Ishikawa (cell line): ENCODE results near the gene RETN.
A peak's percentile ranks its signal among the peaks of the same experiment; 100 is the strongest.

ENCODE experiments used
- CEBPB ChIP-seq: IDR thresholded peaks from 2 replicates; pipeline ENCODE4 v1.6.1; 2012
- CREB1 ChIP-seq: IDR thresholded peaks from 2 replicates; pipeline ENCODE4 v1.6.1; 2012; ENCODE audit warnings: low read depth
- EGR1 ChIP-seq: IDR thresholded peaks from 2 replicates; pipeline ENCODE4 v1.6.1; 2012
- EP300 ChIP-seq: IDR thresholded peaks from 2 replicates; pipeline ENCODE4 v1.6.1; 2012; ENCODE audit warnings: borderline replicate concordance
- FOXM1 ChIP-seq: IDR thresholded peaks from 2 replicates; pipeline ENCODE4 v1.6.1; 2012; ENCODE audit warnings: low read depth, borderline replicate concordance
- NFIC ChIP-seq: IDR thresholded peaks from 2 replicates; pipeline ENCODE4 v1.6.1; 2012
- RAD21 ChIP-seq: IDR thresholded peaks from 2 replicates; pipeline ENCODE4 v1.6.1; 2012; ENCODE audit warnings: low read depth
- TAF1 ChIP-seq: IDR thresholded peaks from 2 replicates; pipeline ENCODE4 v1.6.1; 2012; ENCODE audit warnings: low read depth, mild to moderate bottlenecking
- TCF12 ChIP-seq: IDR thresholded peaks from 2 replicates; pipeline ENCODE4 v1.6.1; 2012; ENCODE audit warnings: low read depth
- TEAD4 ChIP-seq: IDR thresholded peaks from 2 replicates; pipeline ENCODE4 v1.6.1; 2012
- YY1 ChIP-seq: IDR thresholded peaks from 2 replicates; pipeline ENCODE4 v1.6.1; 2012; ENCODE audit warnings: low read depth
- ZBTB7A ChIP-seq: IDR thresholded peaks from 2 replicates; pipeline ENCODE4 v1.6.1; 2012; ENCODE audit warnings: low read depth
- TF ChIP-seq, protein P1 (sequence below): IDR thresholded peaks from 2 replicates; pipeline ENCODE4 v1.6.1; 2012
- TF ChIP-seq, protein P2 (sequence below): IDR thresholded peaks from 2 replicates; pipeline ENCODE4 v1.6.1; 2012; ENCODE audit warnings: low read depth, mild to moderate bottlenecking
- TF ChIP-seq, protein P3 (sequence below): IDR thresholded peaks from 2 replicates; pipeline ENCODE4 v1.6.1; 2012

Gene RETN

DNA sequence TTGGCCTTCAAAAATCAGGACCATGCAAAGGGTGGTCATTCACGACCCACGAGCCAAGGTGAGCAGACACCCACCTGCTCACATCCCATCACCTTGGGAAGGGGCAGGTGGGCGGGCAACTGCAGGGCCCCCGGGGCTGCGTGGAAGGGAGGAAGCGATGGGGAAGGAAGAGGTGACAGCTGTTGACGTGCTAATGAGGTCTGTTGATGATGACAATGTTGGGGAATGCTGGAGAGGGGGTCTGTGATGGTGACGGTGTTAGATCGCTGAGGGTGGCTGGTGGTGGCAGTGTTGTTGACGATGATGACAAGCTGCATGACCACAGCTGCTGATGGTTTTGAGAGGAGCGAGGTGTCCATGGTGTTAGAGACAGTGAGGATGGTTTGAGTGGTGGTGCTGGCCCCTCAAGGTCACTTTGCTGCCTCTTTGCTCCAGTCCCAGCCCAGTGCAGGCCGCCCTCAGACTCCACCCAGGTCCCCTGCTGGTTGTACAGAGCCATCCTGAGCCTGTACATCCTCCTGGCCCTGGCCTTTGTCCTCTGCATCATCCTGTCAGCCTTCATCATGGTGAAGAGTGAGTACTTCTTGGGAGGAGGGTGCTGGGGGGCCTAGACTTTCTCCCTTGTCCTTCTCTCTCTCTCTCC lies 8.9 kb downstream of the RETN start:
- TF ChIP-seq CREB1 (no peak), RAD21 (no peak), EGR1 (no peak), TEAD4 (no peak), YY1 (no peak), ZBTB7A (no peak), CEBPB (no peak), FOXM1 (no peak), EP300 (no peak), NFIC (no peak), TCF12 (no peak), TAF1 (no peak)
- TF ChIP-seq, protein P1, sequence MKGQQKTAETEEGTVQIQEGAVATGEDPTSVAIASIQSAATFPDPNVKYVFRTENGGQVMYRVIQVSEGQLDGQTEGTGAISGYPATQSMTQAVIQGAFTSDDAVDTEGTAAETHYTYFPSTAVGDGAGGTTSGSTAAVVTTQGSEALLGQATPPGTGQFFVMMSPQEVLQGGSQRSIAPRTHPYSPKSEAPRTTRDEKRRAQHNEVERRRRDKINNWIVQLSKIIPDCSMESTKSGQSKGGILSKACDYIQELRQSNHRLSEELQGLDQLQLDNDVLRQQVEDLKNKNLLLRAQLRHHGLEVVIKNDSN, result no peak
- TF ChIP-seq, protein P2, sequence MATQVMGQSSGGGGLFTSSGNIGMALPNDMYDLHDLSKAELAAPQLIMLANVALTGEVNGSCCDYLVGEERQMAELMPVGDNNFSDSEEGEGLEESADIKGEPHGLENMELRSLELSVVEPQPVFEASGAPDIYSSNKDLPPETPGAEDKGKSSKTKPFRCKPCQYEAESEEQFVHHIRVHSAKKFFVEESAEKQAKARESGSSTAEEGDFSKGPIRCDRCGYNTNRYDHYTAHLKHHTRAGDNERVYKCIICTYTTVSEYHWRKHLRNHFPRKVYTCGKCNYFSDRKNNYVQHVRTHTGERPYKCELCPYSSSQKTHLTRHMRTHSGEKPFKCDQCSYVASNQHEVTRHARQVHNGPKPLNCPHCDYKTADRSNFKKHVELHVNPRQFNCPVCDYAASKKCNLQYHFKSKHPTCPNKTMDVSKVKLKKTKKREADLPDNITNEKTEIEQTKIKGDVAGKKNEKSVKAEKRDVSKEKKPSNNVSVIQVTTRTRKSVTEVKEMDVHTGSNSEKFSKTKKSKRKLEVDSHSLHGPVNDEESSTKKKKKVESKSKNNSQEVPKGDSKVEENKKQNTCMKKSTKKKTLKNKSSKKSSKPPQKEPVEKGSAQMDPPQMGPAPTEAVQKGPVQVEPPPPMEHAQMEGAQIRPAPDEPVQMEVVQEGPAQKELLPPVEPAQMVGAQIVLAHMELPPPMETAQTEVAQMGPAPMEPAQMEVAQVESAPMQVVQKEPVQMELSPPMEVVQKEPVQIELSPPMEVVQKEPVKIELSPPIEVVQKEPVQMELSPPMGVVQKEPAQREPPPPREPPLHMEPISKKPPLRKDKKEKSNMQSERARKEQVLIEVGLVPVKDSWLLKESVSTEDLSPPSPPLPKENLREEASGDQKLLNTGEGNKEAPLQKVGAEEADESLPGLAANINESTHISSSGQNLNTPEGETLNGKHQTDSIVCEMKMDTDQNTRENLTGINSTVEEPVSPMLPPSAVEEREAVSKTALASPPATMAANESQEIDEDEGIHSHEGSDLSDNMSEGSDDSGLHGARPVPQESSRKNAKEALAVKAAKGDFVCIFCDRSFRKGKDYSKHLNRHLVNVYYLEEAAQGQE, result no peak
- TF ChIP-seq, protein P3, sequence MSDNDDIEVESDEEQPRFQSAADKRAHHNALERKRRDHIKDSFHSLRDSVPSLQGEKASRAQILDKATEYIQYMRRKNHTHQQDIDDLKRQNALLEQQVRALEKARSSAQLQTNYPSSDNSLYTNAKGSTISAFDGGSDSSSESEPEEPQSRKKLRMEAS, result no peak

DNA sequence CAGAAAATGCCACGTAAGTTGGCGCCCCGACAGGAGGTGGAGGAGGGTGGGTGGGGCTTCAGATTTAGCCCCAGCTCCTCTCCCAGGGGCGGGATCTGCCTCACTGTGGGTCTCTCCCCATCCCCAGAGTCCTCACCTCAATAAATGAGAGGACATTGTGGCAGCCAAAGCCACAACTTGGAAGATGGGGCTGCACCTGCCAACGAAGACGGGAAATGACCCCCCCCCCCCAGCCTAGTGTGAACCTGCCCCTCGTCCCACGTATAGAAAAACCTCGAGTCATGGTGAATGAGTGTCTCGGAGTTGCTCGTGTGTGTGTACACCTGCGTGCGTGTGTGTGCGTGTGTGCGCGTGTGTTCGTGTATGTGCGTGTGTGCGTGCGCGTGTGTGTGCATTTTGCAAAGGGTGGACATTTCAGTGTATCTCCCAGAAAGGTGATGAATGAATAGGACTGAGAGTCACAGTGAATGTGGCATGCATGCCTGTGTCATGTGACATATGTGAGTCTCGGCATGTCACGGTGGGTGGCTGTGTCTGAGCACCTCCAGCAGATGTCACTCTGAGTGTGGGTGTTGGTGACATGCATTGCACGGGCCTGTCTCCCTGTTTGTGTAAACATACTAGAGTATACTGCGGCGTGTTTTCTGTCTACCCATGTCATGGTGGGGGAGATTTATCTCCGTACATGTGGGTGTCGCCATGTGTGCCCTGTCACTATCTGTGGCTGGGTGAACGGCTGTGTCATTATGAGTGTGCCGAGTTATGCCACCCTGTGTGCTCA lies 10.3 kb downstream of the RETN start:
- TF ChIP-seq, protein P1, result 0 out of 2 replicates have a peak, but pooled peaks have one; percentile 29
- TF ChIP-seq RAD21, result peak; percentile 38; the same call in 1 of the 2 replicates
- TF ChIP-seq EGR1, result no peak
- no peak for TF ChIP-seq CREB1

DNA sequence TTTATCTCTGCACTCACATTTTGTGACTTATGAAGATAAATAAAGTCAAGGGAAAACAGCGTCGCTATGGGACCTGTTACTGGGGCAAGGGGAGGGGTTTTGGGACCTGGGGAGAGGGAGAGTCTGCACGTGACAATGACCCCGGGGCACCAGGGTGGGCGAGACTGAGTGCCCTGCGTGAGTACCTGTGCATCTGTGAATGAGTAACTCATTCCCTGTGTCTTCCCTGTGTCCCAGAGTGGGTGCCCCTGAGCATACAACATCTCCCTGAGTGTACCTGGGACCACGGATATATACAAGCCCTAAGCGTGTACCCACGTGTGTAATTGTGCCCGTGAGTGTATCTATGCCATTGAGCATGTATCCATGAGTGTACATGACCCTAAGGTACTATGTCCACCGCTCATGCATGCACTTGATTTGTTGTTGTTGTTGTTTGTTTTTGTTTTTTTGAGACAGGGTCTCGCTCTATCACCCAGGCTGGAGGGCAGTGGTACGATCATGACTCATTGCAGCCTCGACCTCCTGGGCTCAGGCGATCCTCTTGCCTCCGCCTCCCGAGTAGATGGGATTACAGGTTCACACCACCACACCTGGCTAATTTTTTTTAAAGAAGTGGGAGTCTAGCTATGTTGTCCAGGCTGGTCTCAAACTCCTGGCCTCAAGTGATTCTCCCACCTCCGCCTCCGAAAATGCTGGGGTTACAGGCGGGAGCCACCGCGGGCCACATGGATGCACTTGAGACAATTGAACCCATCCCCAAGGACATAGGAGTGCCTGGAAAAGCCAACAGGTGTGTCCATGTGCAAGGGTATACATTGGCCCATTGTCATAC lies 11.1 kb downstream of the RETN start:
- TF ChIP-seq TCF12 (no peak), TEAD4 (no peak), TAF1 (no peak), CEBPB (no peak), FOXM1 (no peak), EGR1 (no peak), NFIC (no peak), RAD21 (no peak), EP300 (no peak), ZBTB7A (no peak), CREB1 (no peak)
- TF ChIP-seq, protein P2, result no peak
- TF ChIP-seq, protein P1, result no peak
- TF ChIP-seq, protein P3, result no peak

DNA sequence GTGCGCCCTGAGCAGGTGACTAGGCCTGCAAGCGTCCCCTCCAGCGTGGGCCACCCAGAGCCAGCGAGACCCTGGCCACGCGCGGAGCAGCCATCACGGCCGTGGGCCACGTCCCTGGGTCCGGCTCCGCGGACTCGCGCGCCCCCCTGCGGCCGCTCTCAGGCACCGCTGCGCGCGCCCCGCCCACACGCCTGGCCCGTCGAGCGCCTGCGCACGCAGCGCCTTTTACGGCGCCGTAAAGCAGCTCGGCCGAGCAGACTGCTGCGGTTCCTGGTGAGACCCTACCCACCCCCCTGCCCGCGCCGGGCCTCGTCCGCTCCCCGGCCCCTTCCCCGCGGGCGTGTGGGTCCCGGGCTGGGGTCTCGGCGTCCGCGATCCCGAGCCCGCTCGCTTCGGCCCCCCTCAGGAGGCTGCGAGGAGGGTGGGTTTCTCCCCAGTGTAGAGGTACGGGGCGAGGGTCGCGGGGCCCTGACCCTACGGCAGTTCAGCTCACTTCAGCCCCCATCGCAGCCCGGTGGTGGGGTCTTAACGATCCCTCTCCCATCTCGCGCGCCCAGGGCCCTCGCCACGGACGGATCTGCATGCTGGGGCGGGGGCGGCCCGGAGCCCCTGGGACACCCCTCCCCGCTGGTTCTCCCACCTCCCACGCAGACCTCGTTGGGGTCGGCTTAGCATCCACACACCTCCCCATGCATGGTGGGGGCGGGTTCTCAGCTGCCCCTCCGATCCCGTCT lies 11.9 kb downstream of the RETN start, which contains the start of gene TRAPPC5:
TSS of gene TRAPPC5 (plus strand) at position 228 of the 734 bp plus-strand sequence. CDS start 1,421 bp downstream, outside the sequence.
- TF ChIP-seq CREB1 (no peak), CEBPB (no peak), RAD21 (peak; percentile 84), EP300 (no peak), NFIC (no peak), FOXM1 (no peak), YY1 (peak; percentile 64; the same call in 1 of the 2 replicates), TEAD4 (no peak), TCF12 (no peak; the same call in 1 of the 2 replicates), ZBTB7A (peak; percentile 98), TAF1 (peak; percentile 58; the same call in 1 of the 2 replicates), EGR1 (peak; percentile 68; the same call in 1 of the 2 replicates)
- TF ChIP-seq, protein P1, result no peak
- TF ChIP-seq, protein P2, result no peak
- TF ChIP-seq, protein P3, result no peak; the same call in 1 of the 2 replicates
